K562 (cell line): Measurements from ENCODE around the gene ASB2. TPM values are rescaled to one million over a fixed set of nuclear protein-coding genes. Genes with fewer than 3 reads are reported as not detected.

ENCODE experiments used
- CHD7 ChIP-seq: fragments of 200-600 bp; sonication (generic); IDR thresholded peaks from one replicate; pipeline ENCODE4 v1.6.1; 2012; ENCODE audit warnings: mild to moderate bottlenecking, low read depth, low read length, inconsistent platforms
- PURB ChIP-seq: sonication (generic); formaldehyde crosslinking; IDR thresholded peaks from 2 replicates; pipeline ENCODE4 v1.9.0; 2021; ENCODE audit warnings: low read depth, mild to moderate bottlenecking, missing genetic modification reagents
- SNAPC5 ChIP-seq: fragments of 250-450 bp; sonication (Bioruptor Pico); IDR thresholded peaks from 2 replicates; pipeline ENCODE4 v1.8.0; 2021; ENCODE audit warnings: moderate library complexity, mild to moderate bottlenecking, inconsistent platforms
- ZNF589 ChIP-seq: fragments of 200-800 bp; sonication (Bioruptor generic); IDR thresholded peaks from 2 replicates; pipeline ENCODE4 v1.6.1; 2016; ENCODE audit warnings: low read depth, missing genetic modification characterization, missing compliant biosample characterization
- polyA plus RNA-seq, 8 experiments: library from polyadenylated mRNA; depleted of rRNA in 4 of 8; stranded (reverse) in 5 of 8; unstranded in 3 of 8; fragments of >200 nt; fragmentation: Nextera tagmentation in 2 of 8; fragmentation: Illumina TruSeq in 1 of 8; extraction: Ambion mirVana in 2 of 8; extraction: Trizol in 1 of 8; gene quantifications; 2 replicates each; pipeline versions ENCODE4 v1.2.1 to v1.2.3, GENCODE V29; 2011 to 2014; ENCODE audit warnings: inconsistent platforms in 1 of 8, missing spikeins in 1 of 8
- total RNA-seq, 7 experiments: library from RNA; depleted of rRNA in 6 of 7; stranded (reverse); fragments of >200 nt in 6 of 7; fragmentation: Illumina TruSeq in 2 of 7; extraction: Trizol in 2 of 7; gene quantifications; 2 replicates each; pipeline versions ENCODE4 v1.2.1 to v1.2.3, GENCODE V29; 2011 to 2021; ENCODE audit warnings: low replicate concordance in 1 of 7

Gene ASB2
- total and polyA plus RNA-seq, 9 of the 15 experiments (the other 6 are each of a cell fraction or from before 2014, with no cell fraction given), result not detected

GRCh38 chr14:93905623-93906022 is 70.7 kb downstream of the ASB2 start (continued):
- TF ChIP-seq CHD7 (no peak), SNAPC5 (CRISPR knock-in tag) (no peak), ZNF589 (no peak), PURB (no peak)
